Panc1 (cell line): Measurements from ENCODE around the gene FKBP1A. TPM values are rescaled to one million over a fixed set of nuclear protein-coding genes. Genes with fewer than 3 reads are reported as not detected.
A peak's percentile ranks its signal among the peaks of the same experiment; 100 is the strongest.

Experiments used
- ATAC-seq: fragments of 200-7000 bp; cut with Tn5 transposase; 2 replicates; pipeline ENCODE4 v1.9.1; 2020; ENCODE audit warnings: mild to moderate bottlenecking, moderate library complexity
- BruUV-seq: library from RNA; stranded (reverse); fragments of 400-500 nt; replicated peaks from 2 replicates; lab custom pipeline; 2021; lab: Mats Ljungman, UMichigan
- CTCF ChIA-PET: fragments of 300-600 bp; sonication (Branson Sonifier 250); formaldehyde crosslinking; loops from one replicate; lab custom pipeline; 2022; ENCODE audit warnings: antibody characterized with exemption; lab: Charles Lee
- POLR2A ChIA-PET: fragments of 300-600 bp; sonication (Branson Sonifier 250); formaldehyde crosslinking; loops from one replicate; lab custom pipeline; 2022; ENCODE audit warnings: antibody characterized with exemption; lab: Charles Lee
- DNase-seq: peaks from one replicate; pipeline ENCODE4 v3.0.0-alpha.2; 2010; ENCODE audit warnings: low read depth, low spot score
- H3K27ac ChIP-seq: 2 replicates; pipeline ENCODE4 v1.5.1; 2011; ENCODE audit warnings: mild to moderate bottlenecking, low read length, inconsistent platforms
- H3K27me3 ChIP-seq: fragments of 200-500 bp; sonication (Bioruptor generic); 2 replicates; pipeline ENCODE4 v1.6.0; 2014; ENCODE audit warnings: low read length, inconsistent platforms; ENCODE audit not compliant: control insufficient read depth, insufficient read depth
- H3K36me3 ChIP-seq: fragments of 200-500 bp; sonication (Bioruptor generic); 2 replicates; pipeline ENCODE4 v1.5.1; 2014; ENCODE audit warnings: inconsistent platforms, mild to moderate bottlenecking, low read length, moderate library complexity; ENCODE audit not compliant: control insufficient read depth, insufficient read depth
- H3K4me1 ChIP-seq: 2 replicates; pipeline ENCODE4 v1.5.1; 2011; ENCODE audit warnings: inconsistent platforms, mild to moderate bottlenecking, low read length, moderate library complexity; ENCODE audit not compliant: control insufficient read depth, insufficient read depth
- H3K4me3 ChIP-seq, 2 experiments: 2 replicates each; pipeline ENCODE4 v1.5.1; 2011 to 2012; ENCODE audit warnings: low read depth in 2 of 2, low read length in 2 of 2, mild to moderate bottlenecking in 2 of 2, inconsistent platforms in 1 of 2, moderate library complexity in 1 of 2
- H3K9me3 ChIP-seq: fragments of 200-500 bp; sonication (Bioruptor generic); 2 replicates; pipeline ENCODE4 v1.5.1; 2014; ENCODE audit warnings: low read depth, mild to moderate bottlenecking, inconsistent platforms, low read length, moderate library complexity; ENCODE audit not compliant: control insufficient read depth, insufficient read depth
- CTCF ChIP-seq: fragments of 450-650 bp; IDR thresholded peaks from 2 replicates; pipeline ENCODE4 v1.5.1; 2017; ENCODE audit warnings: mild to moderate bottlenecking
- POLR2AphosphoS5 ChIP-seq: IDR thresholded peaks from 2 replicates; pipeline ENCODE4 v1.6.1; 2012; ENCODE audit warnings: mild to moderate bottlenecking, low read depth, low read length, moderate library complexity
- REST ChIP-seq, 2 experiments: IDR thresholded peaks; 2 replicates each; pipeline ENCODE4 v1.6.1; 2011 to 2012; ENCODE audit warnings: low read depth in 2 of 2, control low read depth in 1 of 2, low read length in 1 of 2, mild to moderate bottlenecking in 1 of 2, moderate library complexity in 1 of 2; ENCODE audit not compliant: insufficient read depth in 1 of 2
- SIN3A ChIP-seq: IDR thresholded peaks from 2 replicates; pipeline ENCODE4 v1.6.1; 2012; ENCODE audit warnings: low read depth, mild to moderate bottlenecking, low read length, moderate library complexity, borderline replicate concordance; ENCODE audit not compliant: insufficient read depth
- TCF7L2 ChIP-seq: IDR thresholded peaks from 2 replicates; pipeline ENCODE4 v1.6.1; 2011; ENCODE audit warnings: mild to moderate bottlenecking, low read depth, low read length, inconsistent platforms
- in situ Hi-C: cut with HindIII; loops from 2 replicates; pipeline ENCODE4 v1.10.0; 2016; ENCODE audit warnings: low sequenced_read_pairs, low pct_unique_long_range_greater_than_20kb
- intact Hi-C: fragments of 100-400 bp; cut with micrococcal nuclease; formaldehyde crosslinking; loops from one replicate; pipeline ENCODE4 v1.10.0; 2022; ENCODE audit not compliant: unreplicated experiment
- total RNA-seq: library from RNA; stranded (reverse); gene quantifications from one replicate; pipeline ENCODE4 v1.2.1, GENCODE V29; 2021; ENCODE audit not compliant: unreplicated experiment

Gene FKBP1A
- total RNA-seq, 1 experiment from 2014 or later: 695 TPM

- no TSS peak for BruUV-seq
- DNase-seq (no peak), ATAC-seq (no peak)
- POLR2A ChIA-PET: interaction anchor here (0.6 kb wide), 1 partner anchor 10 kb away, joined by 3 read pairs; no protein-coding TSS in a partner anchor
- in situ Hi-C loops: no loop called here
- Histone ChIP-seq H3K4me1 (peaks cover 72% of the 10 kb centered on the region), H3K9me3 (no peaks in the 10 kb centered on the region), H3K4me3 (no peak overlapping the region), H3K27ac (peak overlapping the region; percentile 21; the same call in 1 of the 2 replicates), H3K27me3 (no peaks in the 10 kb centered on the region), H3K36me3 (peaks cover 14% of the 10 kb centered on the region)
- no peak for TF ChIP-seq CTCF
- intact Hi-C loops: loop anchor here (10.0 kb wide), 1 partner anchor 59 kb away; no protein-coding TSS in a partner anchor
- CTCF ChIA-PET: no interaction called here
Observed at GRCh38 chr20:1376007-1376406, 16.8 kb downstream of the FKBP1A start.

GRCh38 chr20:1375515-1375914 is 17.3 kb downstream of the FKBP1A start:
- peaks cover 71% of the 10 kb centered on the region for H3K4me1 ChIP-seq
- H3K27me3 ChIP-seq: no peaks in the 10 kb centered on the region
- H3K27ac ChIP-seq: peak overlapping the region; percentile 21; the same call in 1 of the 2 replicates
- no peak for TF ChIP-seq CTCF
- no peak for TF ChIP-seq TCF7L2
- TF ChIP-seq SIN3A: no peak
- TF ChIP-seq POLR2AphosphoS5: no peak; the same call in 1 of the 2 replicates
- no peak for TF ChIP-seq REST (IDR thresholded peaks at IDR 0.05; ENCODE audit: insufficient read depth in 1 of 2, low read depth in 2 of 2, low read length in 1 of 2)
- in situ Hi-C loops (no loop called here), intact Hi-C loops (loop anchor here (10.0 kb wide), 1 partner anchor 59 kb away; no protein-coding TSS in a partner anchor)
- BruUV-seq: no TSS peak
- ChIA-PET POLR2A (no interaction called here), CTCF (no interaction called here)
- ATAC-seq (no peak), DNase-seq (no peak)
- peaks cover 14% of the 10 kb centered on the region for H3K36me3 ChIP-seq
- H3K9me3 ChIP-seq: no peaks in the 10 kb centered on the region
- H3K4me3 ChIP-seq: no peak overlapping the region
